GM23338 (cell line): ENCODE measurements around the gene ZGPAT. TPM values are rescaled to one million over a fixed set of nuclear protein-coding genes. Genes with fewer than 3 reads are reported as not detected.

Experiments used
- ATAC-seq: fragments of 200-7000 bp; cut with Tn5 transposase; 3 replicates; pipeline ENCODE4 v1.9.1; 2020
- DNase-seq: peaks from one replicate; pipeline ENCODE4 v3.0.0-alpha.2; 2015; ENCODE audit warnings: low spot score
- H2AFZ ChIP-seq: fragments of 200-600 bp; sonication (generic); 2 replicates; pipeline ENCODE4 v1.8.0; 2016; ENCODE audit warnings: antibody characterized with exemption, mild to moderate bottlenecking, moderate library complexity
- H3F3A ChIP-seq: fragments of 200-600 bp; sonication (generic); replicated peaks from 2 replicates; pipeline ENCODE4 v1.8.0; 2017; ENCODE audit warnings: antibody characterized with exemption, mixed run types, low read depth
- H3K27ac ChIP-seq: fragments of 200-600 bp; sonication (generic); 2 replicates; pipeline ENCODE4 v1.6.1; 2016; ENCODE audit warnings: low read depth
- H3K27me3 ChIP-seq: fragments of 200-600 bp; sonication (generic); 2 replicates; pipeline ENCODE4 v1.8.0; 2016; ENCODE audit warnings: mild to moderate bottlenecking, mixed run types, moderate library complexity; ENCODE audit not compliant: insufficient read depth
- H3K36me3 ChIP-seq: fragments of 200-600 bp; sonication (generic); 2 replicates; pipeline ENCODE4 v1.8.0; 2016; ENCODE audit warnings: mild to moderate bottlenecking; ENCODE audit not compliant: insufficient read depth
- H3K4me1 ChIP-seq: fragments of 200-600 bp; sonication (generic); 2 replicates; pipeline ENCODE4 v1.8.0; 2016; ENCODE audit warnings: mild to moderate bottlenecking, moderate library complexity; ENCODE audit not compliant: insufficient read depth
- H3K4me2 ChIP-seq: fragments of 200-600 bp; sonication (generic); 2 replicates; pipeline ENCODE4 v1.7.1; 2017; ENCODE audit warnings: mixed run types
- H3K4me3 ChIP-seq: fragments of 200-600 bp; sonication (generic); 2 replicates; pipeline ENCODE4 v1.6.1; 2016; ENCODE audit warnings: mixed run types
- H3K79me2 ChIP-seq: fragments of 200-600 bp; sonication (generic); replicated peaks from 2 replicates; pipeline ENCODE4 v1.8.0; 2017; ENCODE audit warnings: mild to moderate bottlenecking; ENCODE audit not compliant: insufficient read depth
- H3K9me2 ChIP-seq: fragments of 200-600 bp; sonication (generic); 2 replicates; pipeline ENCODE4 v1.8.0; 2017; ENCODE audit not compliant: insufficient read depth
- H4K20me1 ChIP-seq: fragments of 200-600 bp; sonication (generic); replicated peaks from 2 replicates; pipeline ENCODE4 v1.8.0; 2017; ENCODE audit warnings: mild to moderate bottlenecking; ENCODE audit not compliant: insufficient read depth
- H3K27ac Mint-ChIP-seq: 2 replicates; pipeline ENCODE4 v1.8.0; 2020; ENCODE audit warnings: inconsistent platforms, mild to moderate bottlenecking, moderate library complexity, mixed read lengths
- H3K27me3 Mint-ChIP-seq: 3 replicates; pipeline ENCODE4 v1.8.0; 2022; ENCODE audit warnings: low read depth, mild to moderate bottlenecking, moderate library complexity, mixed read lengths, inconsistent platforms; ENCODE audit not compliant: insufficient read depth, poor library complexity
- H3K36me3 Mint-ChIP-seq: 3 replicates; pipeline ENCODE4 v1.8.0; 2021; ENCODE audit warnings: low read depth, mild to moderate bottlenecking, inconsistent platforms, moderate library complexity, mixed read lengths
- H3K4me1 Mint-ChIP-seq: 3 replicates; pipeline ENCODE4 v1.8.0; 2020; ENCODE audit warnings: mild to moderate bottlenecking, inconsistent platforms, mixed read lengths
- H3K4me3 Mint-ChIP-seq: 3 replicates; pipeline ENCODE4 v1.8.0; 2021; ENCODE audit warnings: moderate library complexity, mild to moderate bottlenecking, inconsistent platforms, mixed read lengths
- H3K9me3 Mint-ChIP-seq: 3 replicates; pipeline ENCODE4 v1.8.0; 2020; ENCODE audit warnings: moderate library complexity, mild to moderate bottlenecking, inconsistent platforms, mixed read lengths
- CREB1 ChIP-seq: fragments of 250-450 bp; sonication (Bioruptor Pico); IDR thresholded peaks from 2 replicates; pipeline ENCODE4 v1.5.0; 2020; ENCODE audit warnings: low read depth, mild to moderate bottlenecking, moderate library complexity
- EZH2 ChIP-seq: fragments of 200-600 bp; sonication (generic); IDR thresholded peaks from one replicate; pipeline ENCODE4 v1.8.0; 2017; ENCODE audit warnings: antibody characterized with exemption, mild to moderate bottlenecking, low read depth; ENCODE audit not compliant: unreplicated experiment
- EZH2phosphoT487 ChIP-seq: fragments of 200-600 bp; sonication (generic); IDR thresholded peaks from one replicate; pipeline ENCODE4 v1.8.1; 2018; ENCODE audit warnings: antibody characterized with exemption; ENCODE audit not compliant: unreplicated experiment
- JUNB ChIP-seq: IDR thresholded peaks from one replicate; pipeline ENCODE4 v1.6.1; 2016; ENCODE audit warnings: antibody characterized with exemption; ENCODE audit not compliant: unreplicated experiment
- NANOG ChIP-seq: IDR thresholded peaks from 2 replicates; pipeline ENCODE4 v1.6.1; 2016; ENCODE audit warnings: antibody characterized with exemption, borderline replicate concordance
- POLR2AphosphoS5 ChIP-seq: IDR thresholded peaks from 2 replicates; pipeline ENCODE4 v1.6.1; 2016; ENCODE audit warnings: antibody characterized with exemption, low read depth
- STAT1 ChIP-seq: IDR thresholded peaks from one replicate; pipeline ENCODE4 v1.6.1; 2016; ENCODE audit warnings: antibody characterized with exemption; ENCODE audit not compliant: unreplicated experiment
- ZNF114 ChIP-seq: fragments of 250-450 bp; sonication (Bioruptor Pico); IDR thresholded peaks from 2 replicates; pipeline ENCODE4 v1.5.0; 2020; ENCODE audit warnings: mild to moderate bottlenecking, moderate library complexity
- ZNF331 ChIP-seq: fragments of 250-450 bp; sonication (Bioruptor Pico); IDR thresholded peaks from 2 replicates; pipeline ENCODE4 v1.5.0; 2020; ENCODE audit warnings: low read depth, mild to moderate bottlenecking, moderate library complexity
- polyA plus RNA-seq: library from polyadenylated mRNA; unstranded; fragments of >200 nt; fragmentation: Nextera tagmentation; extraction: Ambion mirVana; gene quantifications from 2 replicates; pipeline ENCODE4 v1.2.1, GENCODE V29; 2016
- total RNA-seq: library from RNA; depleted of rRNA; stranded (reverse); fragments of >200 nt; shearing (Covaris generic); gene quantifications from 2 replicates; pipeline ENCODE4 v1.2.3, GENCODE V29; 2014
- TF ChIP-seq, protein P1 (sequence below): IDR thresholded peaks from 2 replicates; pipeline ENCODE4 v1.6.1; 2016; ENCODE audit warnings: antibody characterized with exemption
- TF ChIP-seq, protein P2 (sequence below), 2 experiments: fragments of 200-600 bp in 1 of 2; sonication (generic) in 1 of 2; conservative IDR thresholded peaks; 2 replicates each; pipeline versions ENCODE4 v1.5.1 to v1.6.1; 2016 to 2017; ENCODE audit warnings: antibody characterized with exemption in 2 of 2, low read depth in 2 of 2, mild to moderate bottlenecking in 2 of 2, moderate library complexity in 1 of 2
- TF ChIP-seq, protein P3 (sequence below): fragments of 250-450 bp; sonication (Bioruptor Pico); IDR thresholded peaks from 2 replicates; pipeline ENCODE4 v1.5.0; 2020; ENCODE audit warnings: mild to moderate bottlenecking, moderate library complexity
- TF ChIP-seq, protein P4 (sequence below): IDR thresholded peaks from one replicate; pipeline ENCODE4 v1.6.1; 2018; ENCODE audit warnings: antibody characterized with exemption; ENCODE audit not compliant: unreplicated experiment

Gene ZGPAT
- total and polyA plus RNA-seq, 2 experiments from 2014 or later: 25.0 to 39.2 TPM

DNA sequence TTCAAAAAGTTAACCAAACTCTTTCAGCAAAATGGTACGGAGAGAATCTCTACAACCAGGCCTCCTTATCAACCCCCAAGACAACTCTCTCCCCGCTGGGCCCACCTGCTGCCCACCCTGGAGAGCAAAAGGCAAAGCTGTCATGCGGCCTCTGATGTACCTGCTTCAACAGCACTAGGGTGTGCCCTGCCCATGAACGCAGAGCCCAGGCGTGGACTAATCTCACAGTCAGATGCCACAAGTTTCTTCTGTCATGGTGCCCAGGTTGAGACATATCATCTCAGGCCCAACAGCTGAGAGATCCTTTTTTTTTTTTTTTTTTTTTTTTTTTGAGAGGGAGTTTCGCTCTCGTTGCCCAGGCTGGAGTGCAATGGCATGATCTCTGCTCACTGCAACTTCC, 58.1 kb downstream of the ZGPAT start:
- Mint-ChIP-seq H3K36me3 (peaks cover 20% of the 10 kb centered on the region), H3K27ac (no peak overlapping the region), H3K27me3 (peaks cover 2% of the 10 kb centered on the region), H3K9me3 (no peaks in the 10 kb centered on the region), H3K4me3 (no peak overlapping the region), H3K4me1 (no peaks in the 10 kb centered on the region; the same call in 2 of the 3 replicates)
- H4K20me1 ChIP-seq: no peaks in the 10 kb centered on the region; the same call in 1 of the 2 replicates
- no peaks in the 10 kb centered on the region for H3K79me2 ChIP-seq
- 0 out of 2 replicates have a peak, but pooled peaks cover 7% of the 10 kb centered on the region for H3F3A ChIP-seq
- no peak overlapping the region for H3K4me3 ChIP-seq
- H3K27me3 ChIP-seq: no peaks in the 10 kb centered on the region
- H3K9me2 ChIP-seq: no peaks in the 10 kb centered on the region
- H2AFZ ChIP-seq: no peak overlapping the region
- TF ChIP-seq NANOG (no peak), POLR2AphosphoS5 (no peak), STAT1 (no peak), EZH2phosphoT487 (no peak), CREB1 (CRISPR knock-in tag) (no peak), EZH2 (no peak), ZNF331 (CRISPR knock-in tag) (no peak), JUNB (no peak), ZNF114 (CRISPR knock-in tag) (no peak)
- TF ChIP-seq, protein P1, sequence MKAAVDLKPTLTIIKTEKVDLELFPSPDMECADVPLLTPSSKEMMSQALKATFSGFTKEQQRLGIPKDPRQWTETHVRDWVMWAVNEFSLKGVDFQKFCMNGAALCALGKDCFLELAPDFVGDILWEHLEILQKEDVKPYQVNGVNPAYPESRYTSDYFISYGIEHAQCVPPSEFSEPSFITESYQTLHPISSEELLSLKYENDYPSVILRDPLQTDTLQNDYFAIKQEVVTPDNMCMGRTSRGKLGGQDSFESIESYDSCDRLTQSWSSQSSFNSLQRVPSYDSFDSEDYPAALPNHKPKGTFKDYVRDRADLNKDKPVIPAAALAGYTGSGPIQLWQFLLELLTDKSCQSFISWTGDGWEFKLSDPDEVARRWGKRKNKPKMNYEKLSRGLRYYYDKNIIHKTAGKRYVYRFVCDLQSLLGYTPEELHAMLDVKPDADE: no peak
- TF ChIP-seq, protein P2, sequence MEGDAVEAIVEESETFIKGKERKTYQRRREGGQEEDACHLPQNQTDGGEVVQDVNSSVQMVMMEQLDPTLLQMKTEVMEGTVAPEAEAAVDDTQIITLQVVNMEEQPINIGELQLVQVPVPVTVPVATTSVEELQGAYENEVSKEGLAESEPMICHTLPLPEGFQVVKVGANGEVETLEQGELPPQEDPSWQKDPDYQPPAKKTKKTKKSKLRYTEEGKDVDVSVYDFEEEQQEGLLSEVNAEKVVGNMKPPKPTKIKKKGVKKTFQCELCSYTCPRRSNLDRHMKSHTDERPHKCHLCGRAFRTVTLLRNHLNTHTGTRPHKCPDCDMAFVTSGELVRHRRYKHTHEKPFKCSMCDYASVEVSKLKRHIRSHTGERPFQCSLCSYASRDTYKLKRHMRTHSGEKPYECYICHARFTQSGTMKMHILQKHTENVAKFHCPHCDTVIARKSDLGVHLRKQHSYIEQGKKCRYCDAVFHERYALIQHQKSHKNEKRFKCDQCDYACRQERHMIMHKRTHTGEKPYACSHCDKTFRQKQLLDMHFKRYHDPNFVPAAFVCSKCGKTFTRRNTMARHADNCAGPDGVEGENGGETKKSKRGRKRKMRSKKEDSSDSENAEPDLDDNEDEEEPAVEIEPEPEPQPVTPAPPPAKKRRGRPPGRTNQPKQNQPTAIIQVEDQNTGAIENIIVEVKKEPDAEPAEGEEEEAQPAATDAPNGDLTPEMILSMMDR (conservative IDR thresholded peaks at IDR 0.05; ENCODE audit: low read depth in 2 of 2): no peak
- TF ChIP-seq, protein P3, sequence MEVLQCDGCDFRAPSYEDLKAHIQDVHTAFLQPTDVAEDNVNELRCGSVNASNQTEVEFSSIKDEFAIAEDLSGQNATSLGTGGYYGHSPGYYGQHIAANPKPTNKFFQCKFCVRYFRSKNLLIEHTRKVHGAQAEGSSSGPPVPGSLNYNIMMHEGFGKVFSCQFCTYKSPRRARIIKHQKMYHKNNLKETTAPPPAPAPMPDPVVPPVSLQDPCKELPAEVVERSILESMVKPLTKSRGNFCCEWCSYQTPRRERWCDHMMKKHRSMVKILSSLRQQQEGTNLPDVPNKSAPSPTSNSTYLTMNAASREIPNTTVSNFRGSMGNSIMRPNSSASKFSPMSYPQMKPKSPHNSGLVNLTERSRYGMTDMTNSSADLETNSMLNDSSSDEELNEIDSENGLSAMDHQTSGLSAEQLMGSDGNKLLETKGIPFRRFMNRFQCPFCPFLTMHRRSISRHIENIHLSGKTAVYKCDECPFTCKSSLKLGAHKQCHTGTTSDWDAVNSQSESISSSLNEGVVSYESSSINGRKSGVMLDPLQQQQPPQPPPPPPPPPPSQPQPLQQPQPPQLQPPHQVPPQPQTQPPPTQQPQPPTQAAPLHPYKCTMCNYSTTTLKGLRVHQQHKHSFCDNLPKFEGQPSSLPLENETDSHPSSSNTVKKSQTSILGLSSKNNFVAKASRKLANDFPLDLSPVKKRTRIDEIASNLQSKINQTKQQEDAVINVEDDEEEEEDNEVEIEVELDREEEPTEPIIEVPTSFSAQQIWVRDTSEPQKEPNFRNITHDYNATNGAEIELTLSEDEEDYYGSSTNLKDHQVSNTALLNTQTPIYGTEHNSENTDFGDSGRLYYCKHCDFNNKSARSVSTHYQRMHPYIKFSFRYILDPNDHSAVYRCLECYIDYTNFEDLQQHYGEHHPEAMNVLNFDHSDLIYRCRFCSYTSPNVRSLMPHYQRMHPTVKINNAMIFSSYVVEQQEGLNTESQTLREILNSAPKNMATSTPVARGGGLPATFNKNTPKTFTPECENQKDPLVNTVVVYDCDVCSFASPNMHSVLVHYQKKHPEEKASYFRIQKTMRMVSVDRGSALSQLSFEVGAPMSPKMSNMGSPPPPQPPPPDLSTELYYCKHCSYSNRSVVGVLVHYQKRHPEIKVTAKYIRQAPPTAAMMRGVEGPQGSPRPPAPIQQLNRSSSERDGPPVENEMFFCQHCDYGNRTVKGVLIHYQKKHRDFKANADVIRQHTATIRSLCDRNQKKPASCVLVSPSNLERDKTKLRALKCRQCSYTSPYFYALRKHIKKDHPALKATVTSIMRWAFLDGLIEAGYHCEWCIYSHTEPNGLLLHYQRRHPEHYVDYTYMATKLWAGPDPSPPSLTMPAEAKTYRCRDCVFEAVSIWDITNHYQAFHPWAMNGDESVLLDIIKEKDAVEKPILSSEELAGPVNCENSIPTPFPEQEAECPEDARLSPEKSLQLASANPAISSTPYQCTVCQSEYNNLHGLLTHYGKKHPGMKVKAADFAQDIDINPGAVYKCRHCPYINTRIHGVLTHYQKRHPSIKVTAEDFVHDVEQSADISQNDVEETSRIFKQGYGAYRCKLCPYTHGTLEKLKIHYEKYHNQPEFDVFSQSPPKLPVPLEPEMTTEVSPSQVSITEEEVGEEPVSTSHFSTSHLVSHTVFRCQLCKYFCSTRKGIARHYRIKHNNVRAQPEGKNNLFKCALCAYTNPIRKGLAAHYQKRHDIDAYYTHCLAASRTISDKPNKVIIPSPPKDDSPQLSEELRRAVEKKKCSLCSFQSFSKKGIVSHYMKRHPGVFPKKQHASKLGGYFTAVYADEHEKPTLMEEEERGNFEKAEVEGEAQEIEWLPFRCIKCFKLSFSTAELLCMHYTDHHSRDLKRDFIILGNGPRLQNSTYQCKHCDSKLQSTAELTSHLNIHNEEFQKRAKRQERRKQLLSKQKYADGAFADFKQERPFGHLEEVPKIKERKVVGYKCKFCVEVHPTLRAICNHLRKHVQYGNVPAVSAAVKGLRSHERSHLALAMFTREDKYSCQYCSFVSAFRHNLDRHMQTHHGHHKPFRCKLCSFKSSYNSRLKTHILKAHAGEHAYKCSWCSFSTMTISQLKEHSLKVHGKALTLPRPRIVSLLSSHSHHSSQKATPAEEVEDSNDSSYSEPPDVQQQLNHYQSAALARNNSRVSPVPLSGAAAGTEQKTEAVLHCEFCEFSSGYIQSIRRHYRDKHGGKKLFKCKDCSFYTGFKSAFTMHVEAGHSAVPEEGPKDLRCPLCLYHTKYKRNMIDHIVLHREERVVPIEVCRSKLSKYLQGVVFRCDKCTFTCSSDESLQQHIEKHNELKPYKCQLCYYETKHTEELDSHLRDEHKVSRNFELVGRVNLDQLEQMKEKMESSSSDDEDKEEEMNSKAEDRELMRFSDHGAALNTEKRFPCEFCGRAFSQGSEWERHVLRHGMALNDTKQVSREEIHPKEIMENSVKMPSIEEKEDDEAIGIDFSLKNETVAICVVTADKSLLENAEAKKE (CRISPR knock-in tag): no peak
- TF ChIP-seq, protein P4, sequence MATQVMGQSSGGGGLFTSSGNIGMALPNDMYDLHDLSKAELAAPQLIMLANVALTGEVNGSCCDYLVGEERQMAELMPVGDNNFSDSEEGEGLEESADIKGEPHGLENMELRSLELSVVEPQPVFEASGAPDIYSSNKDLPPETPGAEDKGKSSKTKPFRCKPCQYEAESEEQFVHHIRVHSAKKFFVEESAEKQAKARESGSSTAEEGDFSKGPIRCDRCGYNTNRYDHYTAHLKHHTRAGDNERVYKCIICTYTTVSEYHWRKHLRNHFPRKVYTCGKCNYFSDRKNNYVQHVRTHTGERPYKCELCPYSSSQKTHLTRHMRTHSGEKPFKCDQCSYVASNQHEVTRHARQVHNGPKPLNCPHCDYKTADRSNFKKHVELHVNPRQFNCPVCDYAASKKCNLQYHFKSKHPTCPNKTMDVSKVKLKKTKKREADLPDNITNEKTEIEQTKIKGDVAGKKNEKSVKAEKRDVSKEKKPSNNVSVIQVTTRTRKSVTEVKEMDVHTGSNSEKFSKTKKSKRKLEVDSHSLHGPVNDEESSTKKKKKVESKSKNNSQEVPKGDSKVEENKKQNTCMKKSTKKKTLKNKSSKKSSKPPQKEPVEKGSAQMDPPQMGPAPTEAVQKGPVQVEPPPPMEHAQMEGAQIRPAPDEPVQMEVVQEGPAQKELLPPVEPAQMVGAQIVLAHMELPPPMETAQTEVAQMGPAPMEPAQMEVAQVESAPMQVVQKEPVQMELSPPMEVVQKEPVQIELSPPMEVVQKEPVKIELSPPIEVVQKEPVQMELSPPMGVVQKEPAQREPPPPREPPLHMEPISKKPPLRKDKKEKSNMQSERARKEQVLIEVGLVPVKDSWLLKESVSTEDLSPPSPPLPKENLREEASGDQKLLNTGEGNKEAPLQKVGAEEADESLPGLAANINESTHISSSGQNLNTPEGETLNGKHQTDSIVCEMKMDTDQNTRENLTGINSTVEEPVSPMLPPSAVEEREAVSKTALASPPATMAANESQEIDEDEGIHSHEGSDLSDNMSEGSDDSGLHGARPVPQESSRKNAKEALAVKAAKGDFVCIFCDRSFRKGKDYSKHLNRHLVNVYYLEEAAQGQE: no peak
- H3K4me1 ChIP-seq: no peaks in the 10 kb centered on the region
- no peak overlapping the region for H3K27ac ChIP-seq
- no peaks in the 10 kb centered on the region for H3K36me3 ChIP-seq
- no peak overlapping the region for H3K4me2 ChIP-seq
- DNase-seq: no peak
- ATAC-seq: no peak
